ENCODE measurements around the gene TMEM248. TPM values are rescaled to one million over a fixed set of nuclear protein-coding genes. Genes with fewer than 3 reads are reported as not detected.
"Not testable (repeated sequence)": the region's sequence is repeated elsewhere in the genome, so short reads cannot be mapped to it uniquely, and the experiment has no call there.

The TMEM248 gene
- total and polyA plus RNA-seq, 2 donors (not counting 1 experiment from before 2014, with no cell fraction given): 114 to 131 TPM

DNA sequence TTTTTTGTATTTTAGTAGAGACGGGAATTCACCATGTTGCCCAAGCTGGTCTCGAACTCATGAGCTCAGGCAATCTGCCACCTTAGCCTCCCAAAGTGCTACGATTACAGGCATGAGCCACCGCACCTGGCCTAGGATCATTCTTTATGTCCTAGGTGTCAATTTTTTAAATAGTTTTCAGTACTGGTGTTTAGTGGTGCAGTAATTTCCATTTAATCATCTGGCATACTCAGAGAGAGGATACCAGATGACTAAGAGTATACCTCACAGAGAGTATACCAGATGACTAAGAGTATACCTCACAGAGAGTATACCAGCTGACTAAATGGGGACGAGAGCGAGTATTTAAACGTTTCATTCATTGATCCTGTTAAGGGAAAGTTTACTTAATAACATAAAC, 37.3 kb upstream of the TMEM248 start:
- no peaks in the 10 kb centered on the region for H3K27me3 ChIP-seq (replicated peaks in 1 of 4; ENCODE audit: control extremely low read depth in 1 of 4, control insufficient read depth in 3 of 4, insufficient read depth in 4 of 4, low read length in 3 of 4)
- intact Hi-C loops (cut with micrococcal nuclease): no loop called here
- Mint-ChIP-seq H3K9me3 (ENCODE audit: insufficient read depth) (no peaks in the 10 kb centered on the region), H3K4me1 (no peaks in the 10 kb centered on the region), H3K27ac (no peak overlapping the region), H3K4me3 (no peak overlapping the region), H3K27me3 (no peaks in the 10 kb centered on the region)
- no peak overlapping the region for H3K9ac ChIP-seq (ENCODE audit: low read length)
- H3K4me3 ChIP-seq (ENCODE audit: control extremely low read depth in 1 of 5, extremely low read depth in 1 of 5, insufficient read depth in 1 of 5, low read depth in 2 of 5, low read length in 4 of 5): no peak overlapping the region
- H3K36me3 ChIP-seq (replicated peaks in 1 of 2; ENCODE audit: control extremely low read depth in 1 of 2, control insufficient read depth in 1 of 2, extremely low read depth in 1 of 2, insufficient read depth in 2 of 2, low read length in 1 of 2): peaks cover 0 to 2% of the 10 kb centered on the region in 2 experiments
- no peak for DNase-seq
- ChIA-PET POLR2A (no interaction called here), CTCF (no interaction called here)
- H3K79me2 ChIP-seq (ENCODE audit: control insufficient read depth, insufficient read depth, low read length): no peaks in the 10 kb centered on the region
- no peak overlapping the region for H3K4me2 ChIP-seq (replicated peaks; ENCODE audit: low read depth, low read length, poor library complexity, severe bottlenecking)
- H3K9me3 ChIP-seq (ENCODE audit: control extremely low read depth in 1 of 3, control insufficient read depth in 2 of 3, insufficient read depth in 1 of 3, low read length in 2 of 3): no peaks in the 10 kb centered on the region
- WGBS (ENCODE audit: insufficient coverage): 100% methylated on average over 2 of the region's 7 CpGs
- H3K27ac ChIP-seq (ENCODE audit: low read length in 2 of 2): no peak overlapping the region
- H4K20me1 ChIP-seq (ENCODE audit: control insufficient read depth, insufficient read depth, low read length, poor library complexity, severe bottlenecking): no peaks in the 10 kb centered on the region
- H3K4me1 ChIP-seq (ENCODE audit: control insufficient read depth in 2 of 2, insufficient read depth in 2 of 2, low read length in 2 of 2): no peaks in the 10 kb centered on the region
- TF ChIP-seq CTCF (IDR thresholded peaks at IDR 0.05) (no peak), EZH2 (IDR thresholded peaks at IDR 0.05; ENCODE audit: borderline replicate concordance, insufficient read depth, low read depth, low read length, poor library complexity, severe bottlenecking) (no peak)
- no peak overlapping the region for H2AFZ ChIP-seq (ENCODE audit: insufficient read depth, low read depth, low read length, poor library complexity, severe bottlenecking)
- no peak for ATAC-seq (ENCODE audit: low read depth)

DNA sequence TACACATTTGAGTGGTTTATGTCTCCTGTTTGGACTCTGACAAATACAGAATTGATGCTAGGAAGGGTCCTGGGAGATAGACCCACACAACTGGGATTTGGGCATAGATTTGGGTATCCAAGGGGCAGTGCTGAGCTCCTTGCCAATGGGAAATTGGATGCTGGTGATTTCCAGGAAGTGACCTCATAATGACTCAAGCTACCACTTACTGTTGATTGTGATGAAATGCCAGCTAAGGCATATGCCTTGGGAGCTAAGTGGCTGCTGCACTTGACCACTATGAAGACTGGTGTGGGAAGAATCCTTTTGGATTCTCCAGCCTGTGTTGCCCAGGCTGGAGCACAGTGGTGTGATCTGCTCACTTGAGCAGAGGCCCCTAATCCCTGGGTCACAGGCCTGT, 36.5 kb upstream of the TMEM248 start:
- H3K27ac ChIP-seq (ENCODE audit: low read length in 2 of 2); H3K9me3 ChIP-seq (ENCODE audit: control extremely low read depth in 1 of 3, control insufficient read depth in 2 of 3, insufficient read depth in 1 of 3, low read length in 2 of 3); H3K4me1 ChIP-seq (ENCODE audit: control insufficient read depth in 2 of 2, insufficient read depth in 2 of 2, low read length in 2 of 2); H3K4me1 Mint-ChIP-seq; H3K4me2 ChIP-seq (replicated peaks; ENCODE audit: low read depth, low read length, poor library complexity, severe bottlenecking); H3K4me3 ChIP-seq (ENCODE audit: control extremely low read depth in 1 of 5, extremely low read depth in 1 of 5, insufficient read depth in 1 of 5, low read depth in 2 of 5, low read length in 4 of 5); DNase-seq; H3K4me3 Mint-ChIP-seq; H3K9ac ChIP-seq (ENCODE audit: low read length); H4K20me1 ChIP-seq (ENCODE audit: control insufficient read depth, insufficient read depth, low read length, poor library complexity, severe bottlenecking); H3K27me3 ChIP-seq (replicated peaks in 1 of 4; ENCODE audit: control extremely low read depth in 1 of 4, control insufficient read depth in 3 of 4, insufficient read depth in 4 of 4, low read length in 3 of 4); H3K79me2 ChIP-seq (ENCODE audit: control insufficient read depth, insufficient read depth, low read length); H3K27ac Mint-ChIP-seq; H3K9me3 Mint-ChIP-seq (ENCODE audit: insufficient read depth); ATAC-seq (ENCODE audit: low read depth); intact Hi-C loops (cut with micrococcal nuclease); H3K27me3 Mint-ChIP-seq; H2AFZ ChIP-seq (ENCODE audit: insufficient read depth, low read depth, low read length, poor library complexity, severe bottlenecking); H3K36me3 ChIP-seq (replicated peaks in 1 of 2; ENCODE audit: control extremely low read depth in 1 of 2, control insufficient read depth in 1 of 2, extremely low read depth in 1 of 2, insufficient read depth in 2 of 2, low read length in 1 of 2); CTCF ChIA-PET; POLR2A ChIA-PET: not testable (repeated sequence)

Data from B cell (primary cell).